GM21723 (cell line): ENCODE measurements around the gene MAPKAPK2.

Source experiments
- ATAC-seq: cut with Tn5 transposase; IDR thresholded peaks from one replicate; pipeline ENCODE4 v1.9.1; 2021; ENCODE audit warnings: mild to moderate bottlenecking, moderate library complexity; ENCODE audit not compliant: unreplicated experiment

MAPKAPK2 gene

DNA sequence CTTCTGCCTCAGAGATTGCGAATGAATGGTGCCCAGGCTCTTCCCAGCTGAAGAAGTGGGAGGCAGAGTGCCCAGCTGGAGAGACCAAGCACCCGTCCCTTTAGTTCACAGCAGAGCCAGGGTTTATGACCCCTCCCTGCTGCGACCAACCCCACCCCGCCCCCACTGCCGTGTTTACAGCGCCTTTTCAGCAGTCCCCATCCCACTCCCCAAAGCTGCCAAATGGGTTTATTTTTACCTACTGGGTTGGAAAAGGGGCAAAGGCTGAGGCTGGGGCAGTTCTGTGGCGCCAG lies 25.8 kb upstream of the MAPKAPK2 start:
- ATAC-seq, result no peak

DNA sequence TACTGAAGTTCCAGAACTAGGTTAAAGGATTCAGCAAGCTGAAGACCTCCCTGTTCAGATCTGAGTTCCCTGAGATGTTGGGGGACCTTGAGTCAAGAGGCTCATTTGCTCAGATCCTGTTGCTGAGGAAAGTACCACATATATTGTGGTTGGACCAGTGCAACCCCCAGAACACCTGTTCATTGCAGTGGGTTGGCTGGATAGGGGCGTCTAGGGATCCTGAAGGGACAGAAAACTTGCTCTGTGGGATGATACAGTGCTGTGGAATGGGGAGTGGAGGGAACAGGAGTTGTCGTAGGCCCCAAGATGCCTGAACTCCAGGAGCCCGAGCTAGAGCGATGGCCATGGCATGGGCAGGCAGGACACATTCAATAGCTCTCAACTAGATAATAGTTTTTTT lies 24.6 kb upstream of the MAPKAPK2 start:
- ATAC-seq, result no peak

DNA sequence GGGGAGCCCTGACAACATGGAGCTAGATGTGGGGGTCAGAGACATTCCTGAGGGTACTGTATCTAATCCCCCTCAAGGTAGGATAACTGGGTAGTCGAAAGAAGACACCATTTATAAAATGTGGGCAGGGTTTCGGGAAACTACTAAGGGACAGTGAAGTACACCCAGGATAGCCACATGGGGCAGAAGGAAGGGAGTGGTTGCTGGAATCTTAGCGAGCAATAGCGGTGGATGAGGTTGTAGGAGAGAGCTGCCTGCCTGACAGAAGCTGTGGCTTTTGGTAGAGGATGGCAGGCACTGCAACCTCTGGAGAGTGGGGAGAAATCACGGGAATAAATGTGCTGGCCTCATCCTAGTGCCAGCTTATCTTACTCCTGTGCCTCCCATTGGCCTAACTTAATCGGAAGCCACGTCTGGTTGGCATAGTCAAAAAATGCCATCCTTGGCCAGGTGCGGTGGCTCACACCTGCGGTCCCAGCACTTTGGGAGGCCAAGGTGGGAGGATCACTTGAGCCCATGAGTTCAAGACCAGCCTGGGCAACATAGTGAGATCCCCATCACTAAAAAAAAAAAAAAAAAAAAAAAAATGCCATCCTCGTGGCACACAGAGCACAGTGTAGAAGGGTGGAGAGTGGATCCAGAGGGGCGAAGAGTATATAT lies 23.4 kb upstream of the MAPKAPK2 start:
- ATAC-seq, result no peak

- no peak for ATAC-seq
These were observed 22.2 kb upstream of the MAPKAPK2 start for GRCh38 chr1:206662396-206663092.

DNA sequence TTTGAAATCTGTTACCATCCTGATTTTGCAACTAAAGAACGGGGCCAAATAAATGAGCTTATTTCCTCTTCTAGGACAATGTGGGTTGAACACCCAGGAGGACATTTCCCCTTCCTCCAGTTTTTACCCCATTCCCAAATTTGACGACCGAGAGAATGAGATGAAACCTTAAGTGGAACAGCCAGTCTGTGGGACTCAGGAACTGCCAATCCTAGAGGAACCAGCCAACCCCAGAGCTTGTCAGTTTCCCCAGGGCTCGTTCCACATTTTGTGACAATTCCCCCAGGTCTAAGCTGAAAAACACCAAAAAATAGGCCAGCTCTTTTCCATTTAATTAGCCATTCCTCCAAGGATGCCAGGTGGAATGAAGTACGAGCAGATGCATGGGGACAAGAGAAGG lies 21.3 kb upstream of the MAPKAPK2 start:
- ATAC-seq, result no peak

DNA sequence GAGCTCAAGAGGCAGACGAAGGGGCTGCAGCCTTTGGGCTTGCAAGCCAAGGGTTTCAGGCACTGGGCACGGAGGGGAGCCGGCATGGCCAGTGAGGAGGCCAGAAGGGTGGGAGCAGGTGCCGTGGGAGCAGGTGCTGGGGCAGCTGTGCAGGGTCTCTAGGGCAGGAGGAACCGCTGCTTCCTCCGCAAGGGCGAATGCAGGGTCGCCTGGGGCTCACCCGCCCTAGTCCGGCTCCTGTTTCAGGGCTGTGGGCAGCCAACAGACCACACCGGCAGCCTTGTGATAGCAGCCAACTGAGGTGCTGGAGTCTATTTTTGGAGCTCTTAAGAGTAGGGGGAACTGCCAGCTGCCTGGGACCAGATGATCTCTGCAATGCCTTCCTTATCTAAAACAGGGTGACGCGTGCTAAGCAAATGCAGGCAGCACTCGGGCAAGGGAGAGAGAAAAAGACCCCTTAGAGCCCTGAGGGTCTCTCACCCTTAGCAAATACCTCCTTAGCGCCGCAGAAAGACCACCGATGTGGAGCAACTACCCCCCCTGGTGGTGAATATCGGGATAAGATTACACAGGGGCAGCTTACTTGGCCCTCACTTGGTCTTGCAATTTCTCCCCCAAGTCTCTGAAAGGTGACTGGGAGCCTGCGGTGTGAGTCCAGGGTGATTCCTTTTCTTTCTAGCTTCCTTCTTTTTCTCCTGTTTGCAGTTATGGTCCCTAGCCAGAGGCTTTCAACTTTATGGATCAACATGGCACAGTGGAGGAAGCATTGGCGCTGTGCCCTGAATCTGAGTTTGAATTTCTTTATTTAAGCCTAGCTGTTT lies 20.7 kb upstream of the MAPKAPK2 start:
- ATAC-seq, result peak; percentile 66

DNA sequence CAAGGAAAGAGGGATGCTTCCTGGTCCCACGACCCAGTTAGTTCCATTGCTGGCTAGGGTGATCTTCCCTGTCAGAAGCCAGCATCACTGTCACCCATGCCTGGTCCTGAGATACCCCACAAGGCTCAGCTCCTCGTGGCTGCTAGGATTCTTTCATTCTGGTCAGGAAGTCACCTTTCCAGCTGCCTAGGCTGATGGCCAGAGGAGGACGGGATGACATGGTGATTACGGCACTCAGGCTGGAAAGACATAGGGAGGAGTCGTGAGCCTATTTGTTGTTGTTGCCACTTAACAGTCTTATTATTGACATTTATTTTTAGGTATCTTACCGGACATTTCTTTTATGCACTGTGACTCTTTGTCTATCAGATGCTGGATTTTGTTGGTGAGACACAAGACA lies 20.0 kb upstream of the MAPKAPK2 start:
- ATAC-seq, result no peak

DNA sequence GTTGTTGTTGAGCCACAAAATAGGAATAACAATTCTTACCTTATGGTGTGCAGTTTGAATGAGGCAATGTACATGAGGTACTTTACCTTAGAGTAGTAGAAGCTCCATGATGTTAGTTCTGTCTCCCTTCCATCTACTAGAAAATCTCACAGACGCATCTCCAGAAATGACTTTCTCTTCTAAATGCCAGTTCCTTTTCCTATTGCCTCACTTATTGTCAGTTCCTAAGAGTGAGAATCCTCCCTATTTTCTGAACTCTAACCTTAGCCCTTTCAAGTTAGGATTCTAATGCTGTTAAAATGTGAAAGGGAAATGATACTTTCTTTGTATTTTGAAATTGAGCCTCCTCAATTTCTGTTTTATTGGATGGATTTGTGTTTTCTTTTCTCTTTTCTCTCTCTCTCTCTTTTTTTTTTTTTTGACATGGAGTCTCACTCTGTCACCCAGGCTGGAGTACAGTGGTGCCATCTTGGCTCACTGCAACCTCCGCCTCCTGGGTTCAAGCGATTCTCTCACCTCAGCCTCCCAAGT lies 18.6 kb upstream of the MAPKAPK2 start:
- ATAC-seq, result no peak

DNA sequence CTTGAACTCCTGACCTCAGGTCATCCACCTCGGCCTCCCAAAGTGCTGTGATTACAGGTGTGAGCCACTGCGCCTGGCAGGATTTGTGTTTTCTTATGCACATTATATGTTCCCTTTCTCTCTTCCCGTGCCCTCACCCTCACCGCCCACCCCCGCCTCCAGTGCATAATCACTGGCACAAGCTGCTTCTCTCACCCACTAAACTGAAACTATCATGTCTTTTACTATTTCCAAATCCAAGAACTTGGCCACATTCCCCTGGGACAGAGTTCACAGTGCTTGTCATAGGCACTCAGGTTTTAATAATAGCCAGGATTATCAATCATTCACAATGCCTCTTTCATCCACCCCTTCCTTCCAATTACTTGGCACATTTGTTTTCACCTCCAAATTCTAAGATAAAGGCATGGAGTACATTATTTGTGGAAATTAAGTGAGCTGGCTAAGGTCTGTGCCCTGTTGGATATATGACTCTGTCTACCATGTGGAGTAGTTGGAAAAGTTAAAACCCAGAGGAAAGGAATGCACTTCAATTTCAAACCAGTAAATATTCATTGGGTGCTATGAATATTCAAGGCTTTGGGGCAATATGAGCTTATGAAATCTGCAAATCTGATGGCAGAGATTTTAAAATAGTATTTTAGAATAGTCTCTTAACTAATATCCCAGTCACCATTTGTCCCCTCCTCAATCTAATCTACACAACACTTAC lies 17.6 kb upstream of the MAPKAPK2 start:
- no peak for ATAC-seq

- no peak for ATAC-seq
These were observed 16.4 kb upstream of the MAPKAPK2 start for GRCh38 chr1:206668351-206668750.

DNA sequence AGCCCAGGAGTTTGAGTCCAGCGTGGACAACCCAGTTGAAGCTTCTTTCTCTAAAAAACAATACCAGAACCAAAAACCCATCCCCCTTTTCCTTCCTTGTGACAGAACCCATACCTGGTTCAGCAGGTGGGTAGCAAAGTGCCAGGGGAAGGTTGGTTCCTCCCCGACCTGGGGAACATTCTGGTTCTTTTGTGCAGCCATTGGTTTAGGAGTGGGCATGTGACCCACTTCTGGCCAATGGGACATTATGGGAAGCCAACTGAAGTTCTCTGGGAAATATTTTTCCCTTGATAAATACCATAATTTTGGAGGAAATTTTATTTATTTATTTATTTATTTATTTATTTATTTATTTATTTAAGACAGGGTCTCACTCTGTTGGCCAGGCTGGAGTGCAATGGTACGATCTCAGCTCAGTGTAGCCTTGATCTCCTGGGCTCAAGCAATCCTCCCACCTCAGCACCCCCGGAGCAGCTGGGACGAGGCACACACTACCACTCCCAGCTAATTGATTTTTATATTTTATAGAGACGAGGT lies 15.8 kb upstream of the MAPKAPK2 start:
- no peak for ATAC-seq

- no peak for ATAC-seq
These were observed 12.6 kb upstream of the MAPKAPK2 start for GRCh38 chr1:206672011-206672688.

- no peak for ATAC-seq
These were observed 11.6 kb upstream of the MAPKAPK2 start for GRCh38 chr1:206672844-206673758.

DNA sequence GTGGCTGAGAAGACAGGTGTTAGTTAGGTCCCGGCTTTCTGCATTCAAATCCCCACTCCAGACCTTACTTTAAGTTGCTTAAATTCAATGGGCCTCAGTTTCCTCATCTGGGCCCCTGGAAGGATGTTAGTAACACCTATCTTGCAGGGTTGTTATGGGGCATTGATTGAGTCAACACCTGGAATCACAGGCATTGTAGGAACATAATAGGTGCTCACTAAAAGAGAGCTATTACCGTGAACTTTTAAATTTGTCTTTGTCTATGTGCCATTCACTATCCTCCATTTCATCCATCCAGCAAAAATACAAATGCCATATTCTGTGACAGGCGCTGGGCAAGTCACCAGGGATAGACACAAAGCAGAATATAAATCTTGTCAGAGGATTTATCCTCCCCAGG lies 10.5 kb upstream of the MAPKAPK2 start:
- ATAC-seq, result no peak

- ATAC-seq, result no peak
These were observed 9.9 kb upstream of the MAPKAPK2 start for GRCh38 chr1:206674745-206675175.

- ATAC-seq, result no peak
These were observed 8.2 kb upstream of the MAPKAPK2 start for GRCh38 chr1:206676499-206676898.

DNA sequence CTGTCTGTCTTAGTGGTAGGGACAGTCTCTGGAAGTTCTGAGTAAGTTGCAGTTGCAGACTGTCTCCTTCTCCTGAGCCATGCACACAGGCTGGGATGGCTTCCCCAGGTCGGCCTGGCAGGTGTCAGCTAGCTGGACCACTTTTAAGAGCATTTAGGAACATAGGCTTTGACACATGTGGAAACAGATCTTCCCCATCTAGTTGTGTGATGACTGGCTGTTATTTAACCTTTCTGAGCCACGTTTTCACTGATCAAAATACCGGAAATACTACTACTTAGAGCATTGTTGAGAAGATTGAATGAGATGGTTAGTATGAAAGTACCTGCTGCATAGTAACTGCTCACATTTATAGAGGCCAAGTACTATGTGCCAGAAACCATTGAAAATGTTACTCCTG lies 6.2 kb upstream of the MAPKAPK2 start:
- ATAC-seq, result peak; percentile 25

- peak; percentile 83 for ATAC-seq
These were observed 4.9 kb upstream of the MAPKAPK2 start for GRCh38 chr1:206679738-206680211.

GRCh38 chr1:206680279-206680678 lies 4.4 kb upstream of the MAPKAPK2 start:
- ATAC-seq, result no peak
